ENCODE results near the gene ASIC4.

The ASIC4 gene

GRCh38 chr2:219514196-219514761, at the start of gene ASIC4:
Gene ASIC4 (plus strand): TSS chr2:219514482. CDS start chr2:219514725, 243 bp downstream.
- DNase-seq (ENCODE audit: low read depth): no peak

GRCh38 chr2:219465659-219466561, 48.4 kb upstream of the ASIC4 start:
- no peak for DNase-seq (ENCODE audit: low read depth)

- no peak for DNase-seq (ENCODE audit: low read depth)
Measured at GRCh38 chr2:219466816-219467735, 47.2 kb upstream of the ASIC4 start.

- no peak for DNase-seq (ENCODE audit: low read depth)
Measured at GRCh38 chr2:219467736-219468075, 46.6 kb upstream of the ASIC4 start.

- no peak for DNase-seq (ENCODE audit: low read depth)
Measured at GRCh38 chr2:219468410-219469185, 45.7 kb upstream of the ASIC4 start.

GRCh38 chr2:219469186-219469724, 45.0 kb upstream of the ASIC4 start:
- DNase-seq (ENCODE audit: low read depth): no peak

GRCh38 chr2:219470429-219470828, 43.9 kb upstream of the ASIC4 start:
- DNase-seq (ENCODE audit: low read depth): no peak

GRCh38 chr2:219471476-219472371, 42.6 kb upstream of the ASIC4 start:
- DNase-seq (ENCODE audit: low read depth): no peak

- no peak for DNase-seq (ENCODE audit: low read depth)
Measured at GRCh38 chr2:219472629-219473187, 41.6 kb upstream of the ASIC4 start.

- no peak for DNase-seq (ENCODE audit: low read depth)
Measured at GRCh38 chr2:219473511-219473910, 40.8 kb upstream of the ASIC4 start.

GRCh38 chr2:219474285-219475060, 39.8 kb upstream of the ASIC4 start:
- DNase-seq (ENCODE audit: low read depth): no peak

GRCh38 chr2:219475278-219475677, 39.0 kb upstream of the ASIC4 start:
- no peak for DNase-seq (ENCODE audit: low read depth)

GRCh38 chr2:219475697-219476651, 38.3 kb upstream of the ASIC4 start:
- no peak for DNase-seq (ENCODE audit: low read depth)

GRCh38 chr2:219476652-219477151, 37.6 kb upstream of the ASIC4 start:
- DNase-seq (ENCODE audit: low read depth): no peak

GRCh38 chr2:219477179-219477578, 37.1 kb upstream of the ASIC4 start:
- DNase-seq (ENCODE audit: low read depth): no peak

GRCh38 chr2:219477815-219478214, 36.5 kb upstream of the ASIC4 start:
- DNase-seq (ENCODE audit: low read depth): no peak

- DNase-seq (ENCODE audit: low read depth): no peak
Measured at GRCh38 chr2:219478916-219479315, 35.4 kb upstream of the ASIC4 start.

- DNase-seq (ENCODE audit: low read depth): no peak
Measured at GRCh38 chr2:219480004-219480403, 34.3 kb upstream of the ASIC4 start.

All from T-helper 22 cell (primary cell).